ENCODE measurements around the gene CIAPIN1. TPM values are rescaled to one million over a fixed set of nuclear protein-coding genes. Genes with fewer than 3 reads are reported as not detected.

CIAPIN1 gene
- total RNA-seq, 2 donors from 2014 or later, result 18.1 to 25.0 TPM

DNA sequence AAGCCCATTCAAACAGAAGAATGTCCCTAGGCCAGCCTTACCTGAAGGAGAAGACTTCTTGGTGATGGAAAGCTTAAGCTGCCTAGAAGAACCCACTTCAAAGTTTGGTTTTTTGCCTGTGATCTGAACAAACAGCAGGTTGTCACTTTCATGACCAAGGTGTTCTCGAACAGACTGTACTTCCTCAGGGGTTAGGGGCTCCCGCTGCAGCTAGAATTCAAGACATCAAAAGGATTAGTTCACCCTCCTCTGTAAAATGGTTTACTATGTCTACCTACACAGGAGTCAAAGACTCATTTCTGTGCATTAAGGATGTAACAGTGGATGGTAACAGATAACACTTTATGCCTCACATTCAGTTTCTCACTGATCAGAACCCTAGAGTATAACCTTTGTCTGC, 13.2 kb downstream of the CIAPIN1 start:
- DNase-seq (ENCODE audit: low spot score), result no peak
- TF ChIP-seq, protein P1, sequence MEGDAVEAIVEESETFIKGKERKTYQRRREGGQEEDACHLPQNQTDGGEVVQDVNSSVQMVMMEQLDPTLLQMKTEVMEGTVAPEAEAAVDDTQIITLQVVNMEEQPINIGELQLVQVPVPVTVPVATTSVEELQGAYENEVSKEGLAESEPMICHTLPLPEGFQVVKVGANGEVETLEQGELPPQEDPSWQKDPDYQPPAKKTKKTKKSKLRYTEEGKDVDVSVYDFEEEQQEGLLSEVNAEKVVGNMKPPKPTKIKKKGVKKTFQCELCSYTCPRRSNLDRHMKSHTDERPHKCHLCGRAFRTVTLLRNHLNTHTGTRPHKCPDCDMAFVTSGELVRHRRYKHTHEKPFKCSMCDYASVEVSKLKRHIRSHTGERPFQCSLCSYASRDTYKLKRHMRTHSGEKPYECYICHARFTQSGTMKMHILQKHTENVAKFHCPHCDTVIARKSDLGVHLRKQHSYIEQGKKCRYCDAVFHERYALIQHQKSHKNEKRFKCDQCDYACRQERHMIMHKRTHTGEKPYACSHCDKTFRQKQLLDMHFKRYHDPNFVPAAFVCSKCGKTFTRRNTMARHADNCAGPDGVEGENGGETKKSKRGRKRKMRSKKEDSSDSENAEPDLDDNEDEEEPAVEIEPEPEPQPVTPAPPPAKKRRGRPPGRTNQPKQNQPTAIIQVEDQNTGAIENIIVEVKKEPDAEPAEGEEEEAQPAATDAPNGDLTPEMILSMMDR (IDR thresholded peaks at IDR 0.05), result no peak
- Histone ChIP-seq H3K36me3 (peaks cover 60% of the 10 kb centered on the region), H3K27ac (no peak overlapping the region), H3K4me3 (no peak overlapping the region), H3K27me3 (replicated peaks; ENCODE audit: insufficient read depth) (no peaks in the 10 kb centered on the region), H3K9me3 (no peaks in the 10 kb centered on the region), H3K4me1 (ENCODE audit: control insufficient read depth in 1 of 2, low read depth in 2 of 2) (no peaks in the 10 kb centered on the region)
- ATAC-seq (ENCODE audit: insufficient number of reproducible peaks, low FRiP score, low read depth), result no peak

DNA sequence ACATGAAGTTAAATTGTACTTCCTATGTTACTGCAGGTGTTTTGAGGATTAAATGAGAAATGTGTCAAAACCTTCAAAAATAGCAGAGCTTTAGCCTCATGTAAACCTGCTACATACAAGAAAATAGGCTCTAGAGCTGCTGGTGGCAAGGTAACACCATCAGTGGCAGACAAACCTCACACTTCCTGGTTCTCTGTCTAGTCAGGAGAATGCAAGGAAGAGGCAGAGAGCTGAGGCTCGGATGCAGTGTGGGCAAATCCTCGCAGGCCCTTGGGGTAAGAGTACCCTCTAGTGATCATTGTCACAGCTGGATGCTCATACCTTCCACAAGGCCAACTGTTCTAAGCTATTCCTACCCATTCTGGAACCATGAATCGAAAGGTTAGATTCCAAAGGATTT, 14.2 kb downstream of the CIAPIN1 start:
- Histone ChIP-seq H3K9me3 (no peaks in the 10 kb centered on the region), H3K4me3 (no peak overlapping the region), H3K27me3 (replicated peaks; ENCODE audit: insufficient read depth) (no peaks in the 10 kb centered on the region), H3K27ac (no peak overlapping the region), H3K4me1 (ENCODE audit: control insufficient read depth in 1 of 2, low read depth in 2 of 2) (no peaks in the 10 kb centered on the region), H3K36me3 (peaks cover 65% of the 10 kb centered on the region)
- TF ChIP-seq, protein P1 (IDR thresholded peaks at IDR 0.05), result no peak
- DNase-seq (ENCODE audit: low spot score) (no peak), ATAC-seq (ENCODE audit: insufficient number of reproducible peaks, low FRiP score, low read depth) (no peak)

DNA sequence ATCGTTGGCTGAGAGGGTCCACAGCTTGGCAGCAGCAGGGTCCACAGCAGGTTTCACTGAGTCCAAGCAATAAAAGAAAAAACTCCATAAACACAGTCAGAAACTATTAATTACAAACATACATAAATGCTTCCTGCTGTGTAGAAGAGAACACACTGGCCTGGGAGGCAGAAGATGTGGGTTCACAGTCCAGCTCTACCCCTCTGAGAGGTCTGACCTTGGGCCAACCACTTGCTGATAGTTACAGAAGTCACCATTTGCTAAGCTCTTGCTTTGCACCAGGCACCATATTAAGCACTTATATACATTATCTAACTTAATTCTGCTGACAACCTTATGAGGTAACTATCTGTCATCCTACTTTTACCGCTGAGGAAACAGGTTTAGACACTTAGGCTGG, 14.7 kb downstream of the CIAPIN1 start:
- ATAC-seq (ENCODE audit: insufficient number of reproducible peaks, low FRiP score, low read depth), result no peak
- H3K4me1 ChIP-seq (ENCODE audit: control insufficient read depth in 1 of 2, low read depth in 2 of 2), result no peaks in the 10 kb centered on the region
- no peak for DNase-seq (ENCODE audit: low spot score)

DNA sequence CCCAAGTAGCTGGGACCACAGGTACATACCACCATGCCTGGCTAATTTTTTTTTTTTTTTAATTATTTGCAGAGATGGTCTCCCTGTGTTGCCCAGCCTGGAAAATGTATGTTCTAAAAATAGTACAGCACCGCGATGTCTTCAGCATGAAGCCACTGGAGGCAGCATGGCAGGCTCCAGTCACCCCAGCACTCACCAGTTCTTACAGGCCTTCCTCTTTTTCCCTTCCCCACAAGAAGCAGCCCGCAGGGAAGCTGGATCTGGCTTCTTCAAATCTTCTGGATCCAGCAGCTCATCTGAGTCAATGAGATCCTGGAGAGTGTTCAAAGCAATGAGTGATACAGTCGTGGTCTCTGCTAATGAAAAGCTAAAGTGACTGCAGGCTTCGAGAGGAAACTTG, 16.2 kb downstream of the CIAPIN1 start:
- H3K4me1 ChIP-seq (ENCODE audit: control insufficient read depth in 1 of 2, low read depth in 2 of 2), result no peaks in the 10 kb centered on the region
- no peak for DNase-seq (ENCODE audit: low spot score)
- ATAC-seq (ENCODE audit: insufficient number of reproducible peaks, low FRiP score, low read depth), result no peak
- H3K9me3 ChIP-seq, result no peaks in the 10 kb centered on the region
- H3K36me3 ChIP-seq, result peaks cover 58% of the 10 kb centered on the region
- no peak overlapping the region for H3K27ac ChIP-seq
- H3K4me3 ChIP-seq, result no peak overlapping the region
- no peaks in the 10 kb centered on the region for H3K27me3 ChIP-seq (replicated peaks; ENCODE audit: insufficient read depth)
- TF ChIP-seq, protein P1 (IDR thresholded peaks at IDR 0.05), result no peak

More for the DNA sequence above, 14.7 kb downstream of the CIAPIN1 start:
- no peak overlapping the region for H3K27ac ChIP-seq
- TF ChIP-seq, protein P1 (IDR thresholded peaks at IDR 0.05), result no peak
- H3K9me3 ChIP-seq, result no peaks in the 10 kb centered on the region
- no peaks in the 10 kb centered on the region for H3K27me3 ChIP-seq (replicated peaks; ENCODE audit: insufficient read depth)
- H3K36me3 ChIP-seq, result peaks cover 65% of the 10 kb centered on the region
- H3K4me3 ChIP-seq, result no peak overlapping the region

DNA sequence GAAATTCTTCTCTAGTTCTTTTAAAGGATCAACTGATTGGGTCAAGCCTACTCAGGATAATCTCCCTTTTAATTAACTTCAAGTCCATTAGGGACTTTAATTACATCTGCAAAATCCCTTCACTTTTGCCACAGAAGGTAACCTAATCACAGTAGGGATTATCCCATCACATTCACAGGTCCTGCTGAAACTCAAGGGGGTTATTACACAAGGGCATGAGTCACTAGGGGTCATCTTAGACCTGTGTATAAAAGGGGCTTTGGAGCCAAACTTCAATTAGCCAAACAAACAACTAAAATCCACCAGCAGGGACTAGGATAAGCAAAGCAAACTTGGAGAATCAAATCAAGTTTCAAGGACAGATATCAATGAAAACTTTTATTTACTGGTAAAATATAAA, 19.4 kb downstream of the CIAPIN1 start:
- ATAC-seq (ENCODE audit: insufficient number of reproducible peaks, low FRiP score, low read depth), result no peak
- H3K36me3 ChIP-seq, result peaks cover 35% of the 10 kb centered on the region

More for the DNA sequence above, 19.4 kb downstream of the CIAPIN1 start:
- no peaks in the 10 kb centered on the region for H3K27me3 ChIP-seq (replicated peaks; ENCODE audit: insufficient read depth)
- H3K4me1 ChIP-seq (ENCODE audit: control insufficient read depth in 1 of 2, low read depth in 2 of 2), result peaks cover 0 to 2% of the 10 kb centered on the region in 2 donors
- H3K4me3 ChIP-seq, result no peak overlapping the region
- DNase-seq (ENCODE audit: low spot score), result no peak
- TF ChIP-seq, protein P1 (IDR thresholded peaks at IDR 0.05), result no peak
- no peak overlapping the region for H3K27ac ChIP-seq
- H3K9me3 ChIP-seq, result no peaks in the 10 kb centered on the region
